Measurements from ENCODE around the gene DDX47. TPM values are rescaled to one million over a fixed set of nuclear protein-coding genes. Genes with fewer than 3 reads are reported as not detected.
A peak's percentile ranks its signal among the peaks of the same experiment; 100 is the strongest.

Gene DDX47
- total and polyA plus RNA-seq, 2 experiments from 2014 or later = 42.0 to 67.6 TPM

- H3K9me3 ChIP-seq (ENCODE audit: low read depth) = no peaks in the 10 kb centered on the region
- H3K4me3 ChIP-seq = no peak overlapping the region
- TF ChIP-seq, protein P1, sequence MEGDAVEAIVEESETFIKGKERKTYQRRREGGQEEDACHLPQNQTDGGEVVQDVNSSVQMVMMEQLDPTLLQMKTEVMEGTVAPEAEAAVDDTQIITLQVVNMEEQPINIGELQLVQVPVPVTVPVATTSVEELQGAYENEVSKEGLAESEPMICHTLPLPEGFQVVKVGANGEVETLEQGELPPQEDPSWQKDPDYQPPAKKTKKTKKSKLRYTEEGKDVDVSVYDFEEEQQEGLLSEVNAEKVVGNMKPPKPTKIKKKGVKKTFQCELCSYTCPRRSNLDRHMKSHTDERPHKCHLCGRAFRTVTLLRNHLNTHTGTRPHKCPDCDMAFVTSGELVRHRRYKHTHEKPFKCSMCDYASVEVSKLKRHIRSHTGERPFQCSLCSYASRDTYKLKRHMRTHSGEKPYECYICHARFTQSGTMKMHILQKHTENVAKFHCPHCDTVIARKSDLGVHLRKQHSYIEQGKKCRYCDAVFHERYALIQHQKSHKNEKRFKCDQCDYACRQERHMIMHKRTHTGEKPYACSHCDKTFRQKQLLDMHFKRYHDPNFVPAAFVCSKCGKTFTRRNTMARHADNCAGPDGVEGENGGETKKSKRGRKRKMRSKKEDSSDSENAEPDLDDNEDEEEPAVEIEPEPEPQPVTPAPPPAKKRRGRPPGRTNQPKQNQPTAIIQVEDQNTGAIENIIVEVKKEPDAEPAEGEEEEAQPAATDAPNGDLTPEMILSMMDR (IDR thresholded peaks at IDR 0.05; ENCODE audit: low read depth, low read length) = no peak
- DNase-seq (ENCODE audit: low read depth in 1 of 2, low spot score in 1 of 2) = no peak
- peaks cover 3% of the 10 kb centered on the region for H3K27me3 ChIP-seq
- no peaks in the 10 kb centered on the region for H3K36me3 ChIP-seq
- H3K4me1 ChIP-seq (ENCODE audit: low read depth) = no peaks in the 10 kb centered on the region
- no peak overlapping the region for H3K27ac ChIP-seq
Observed at GRCh38 chr12:12777092-12777491, 36.1 kb upstream of the DDX47 start.

GRCh38 chr12:12779007-12779406 lies 34.1 kb upstream of the DDX47 start:
- no peak for DNase-seq (ENCODE audit: low read depth in 1 of 2, low spot score in 1 of 2)
- H3K9me3 ChIP-seq (ENCODE audit: low read depth) = no peaks in the 10 kb centered on the region
- H3K27me3 ChIP-seq = peaks cover 3% of the 10 kb centered on the region
- no peaks in the 10 kb centered on the region for H3K4me1 ChIP-seq (ENCODE audit: low read depth)
- TF ChIP-seq, protein P1 (IDR thresholded peaks at IDR 0.05; ENCODE audit: low read depth, low read length) = no peak
- no peak overlapping the region for H3K4me3 ChIP-seq
- H3K27ac ChIP-seq = no peak overlapping the region
- no peaks in the 10 kb centered on the region for H3K36me3 ChIP-seq

DNA sequence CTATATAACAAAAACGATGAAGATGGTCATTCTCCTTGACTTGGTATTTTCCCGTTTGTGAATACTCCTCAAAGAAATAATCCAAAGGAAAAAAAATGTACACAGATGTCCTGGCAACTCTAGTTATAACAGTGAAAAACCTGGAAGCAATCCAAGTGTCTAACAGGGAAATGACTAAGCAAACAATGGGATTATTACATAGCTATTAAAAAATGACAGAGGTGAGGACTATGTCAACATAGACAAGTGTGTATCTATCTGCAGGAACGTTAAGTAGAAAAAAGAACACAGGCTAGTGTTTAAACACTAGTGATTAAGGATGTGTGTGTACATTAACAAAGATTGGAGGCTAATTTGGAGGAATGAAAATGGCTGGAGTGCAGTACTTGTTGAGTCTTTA lies 33.6 kb upstream of the DDX47 start:
- no peaks in the 10 kb centered on the region for H3K4me1 ChIP-seq (ENCODE audit: low read depth)
- no peak overlapping the region for H3K4me3 ChIP-seq
- H3K27ac ChIP-seq = no peak overlapping the region
- peaks cover 3% of the 10 kb centered on the region for H3K27me3 ChIP-seq
- H3K9me3 ChIP-seq (ENCODE audit: low read depth) = no peaks in the 10 kb centered on the region
- H3K36me3 ChIP-seq = no peaks in the 10 kb centered on the region
- DNase-seq (ENCODE audit: low read depth in 1 of 2, low spot score in 1 of 2) = peak in 1 of 2 donors; percentile 86
- TF ChIP-seq, protein P1 (IDR thresholded peaks at IDR 0.05; ENCODE audit: low read depth, low read length) = no peak

GRCh38 chr12:12784116-12784515 lies 29.0 kb upstream of the DDX47 start:
- Histone ChIP-seq H3K4me1 (ENCODE audit: low read depth) (peaks cover 9% of the 10 kb centered on the region), H3K27me3 (no peaks in the 10 kb centered on the region), H3K9me3 (ENCODE audit: low read depth) (no peaks in the 10 kb centered on the region), H3K27ac (no peak overlapping the region), H3K4me3 (no peak overlapping the region), H3K36me3 (no peaks in the 10 kb centered on the region)
- DNase-seq (ENCODE audit: low read depth in 1 of 2, low spot score in 1 of 2) = no peak
- TF ChIP-seq, protein P1 (IDR thresholded peaks at IDR 0.05; ENCODE audit: low read depth, low read length) = no peak

GRCh38 chr12:12784911-12785814 lies 28.0 kb upstream of the DDX47 start, which contains the start of gene APOLD1:
APOLD1 (plus strand) TSS chr12:12785659; CDS start chr12:12785692, 33 bp downstream.
- TF ChIP-seq, protein P1 (IDR thresholded peaks at IDR 0.05; ENCODE audit: low read depth, low read length) = no peak
- H3K27ac ChIP-seq = peak within 1 kb of the TSS; percentile 53
- H3K4me3 ChIP-seq = peak within 1 kb of the TSS; percentile 25
- peaks cover 14% of the 10 kb centered on the region for H3K4me1 ChIP-seq (ENCODE audit: low read depth)
- H3K27me3 ChIP-seq = no peaks in the 10 kb centered on the region
- H3K36me3 ChIP-seq = no peaks in the 10 kb centered on the region
- peak in 1 of 2 donors; percentile 29 for DNase-seq (ENCODE audit: low read depth in 1 of 2, low spot score in 1 of 2)
- no peaks in the 10 kb centered on the region for H3K9me3 ChIP-seq (ENCODE audit: low read depth)
